ENCODE results near the gene ZNF669. TPM values are rescaled to one million over a fixed set of nuclear protein-coding genes. Genes with fewer than 3 reads are reported as not detected.

ZNF669 gene
- total and polyA plus RNA-seq, 7 donors = 1.3 to 3.7 (median 2.7) TPM

DNA sequence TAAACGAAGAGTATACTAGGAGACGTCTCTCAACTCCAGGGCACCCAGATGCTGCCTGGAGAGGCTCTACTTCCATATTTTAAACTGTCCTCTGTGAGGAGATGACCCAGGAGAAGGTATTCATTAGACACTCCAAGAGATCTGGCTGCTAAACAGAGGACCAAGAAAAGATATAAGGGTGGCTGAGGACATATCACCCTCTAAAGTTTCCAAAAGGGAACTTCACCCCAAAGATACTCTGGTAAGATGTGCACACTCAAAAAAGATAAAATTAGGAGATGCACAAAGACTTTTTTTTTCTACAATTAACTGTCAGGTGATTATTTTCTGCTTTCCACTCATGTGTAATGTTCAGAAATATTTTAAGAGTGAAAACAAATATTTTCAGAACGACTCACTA lies 26.9 kb downstream of the ZNF669 start:
- WGBS, 3 donors = 56 to 73% (median 71%) methylated on average over 3 of the region's 3 CpGs
- Histone ChIP-seq H3K4me3 (peak overlapping the region; percentile 92), H3K27ac (no peak overlapping the region), H3K9me3 (no peaks in the 10 kb centered on the region), H3K27me3 (ENCODE audit: insufficient read depth in 3 of 3, low read length in 2 of 3) (no peaks in the 10 kb centered on the region), H3K4me1 (peaks cover 8% of the 10 kb centered on the region), H3K36me3 (ENCODE audit: insufficient read depth in 1 of 2, low read depth in 1 of 2) (no peaks in the 10 kb centered on the region)
- ATAC-seq (no peak), DNase-seq (no peak)
- TF ChIP-seq, protein P1, sequence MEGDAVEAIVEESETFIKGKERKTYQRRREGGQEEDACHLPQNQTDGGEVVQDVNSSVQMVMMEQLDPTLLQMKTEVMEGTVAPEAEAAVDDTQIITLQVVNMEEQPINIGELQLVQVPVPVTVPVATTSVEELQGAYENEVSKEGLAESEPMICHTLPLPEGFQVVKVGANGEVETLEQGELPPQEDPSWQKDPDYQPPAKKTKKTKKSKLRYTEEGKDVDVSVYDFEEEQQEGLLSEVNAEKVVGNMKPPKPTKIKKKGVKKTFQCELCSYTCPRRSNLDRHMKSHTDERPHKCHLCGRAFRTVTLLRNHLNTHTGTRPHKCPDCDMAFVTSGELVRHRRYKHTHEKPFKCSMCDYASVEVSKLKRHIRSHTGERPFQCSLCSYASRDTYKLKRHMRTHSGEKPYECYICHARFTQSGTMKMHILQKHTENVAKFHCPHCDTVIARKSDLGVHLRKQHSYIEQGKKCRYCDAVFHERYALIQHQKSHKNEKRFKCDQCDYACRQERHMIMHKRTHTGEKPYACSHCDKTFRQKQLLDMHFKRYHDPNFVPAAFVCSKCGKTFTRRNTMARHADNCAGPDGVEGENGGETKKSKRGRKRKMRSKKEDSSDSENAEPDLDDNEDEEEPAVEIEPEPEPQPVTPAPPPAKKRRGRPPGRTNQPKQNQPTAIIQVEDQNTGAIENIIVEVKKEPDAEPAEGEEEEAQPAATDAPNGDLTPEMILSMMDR (IDR thresholded peaks at IDR 0.05) = no peak
- intact Hi-C loops (cut with DNase I) = no loop called here

DNA sequence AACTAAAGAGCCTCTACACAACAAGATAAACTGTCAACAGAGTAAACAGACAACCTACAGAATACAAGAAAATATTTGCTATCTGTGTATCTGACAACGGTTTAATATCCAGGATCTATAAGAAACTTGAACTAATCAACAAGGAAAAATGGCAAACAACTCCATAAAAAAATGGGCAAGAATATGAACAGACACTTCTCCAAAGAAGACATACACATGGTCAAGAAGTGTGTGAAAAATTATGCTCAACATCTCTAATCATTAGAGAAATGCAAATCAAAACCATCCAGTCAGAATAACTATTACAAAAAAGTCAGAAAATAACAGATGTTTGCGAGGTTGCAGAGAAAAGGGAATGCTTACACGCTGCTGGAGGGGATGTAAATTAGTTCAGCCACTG lies 33.5 kb downstream of the ZNF669 start:
- no peak for ATAC-seq
- Histone ChIP-seq H3K4me1 (no peaks in the 10 kb centered on the region), H3K36me3 (ENCODE audit: insufficient read depth in 1 of 2, low read depth in 1 of 2) (no peaks in the 10 kb centered on the region), H3K9me3 (peaks cover 5% of the 10 kb centered on the region), H3K4me3 (no peak overlapping the region), H3K27ac (no peak overlapping the region), H3K27me3 (ENCODE audit: insufficient read depth in 3 of 3, low read length in 2 of 3) (no peaks in the 10 kb centered on the region)
- intact Hi-C loops (cut with DNase I) = no loop called here
- 69 to 86% (median 71%) methylated on average over 3 of the region's 3 CpGs for WGBS, 3 donors
- no peak for DNase-seq
- TF ChIP-seq, protein P1 (IDR thresholded peaks at IDR 0.05) = no peak

GRCh38 chr1:247064304-247064703 lies 39.9 kb downstream of the ZNF669 start:
- TF ChIP-seq, protein P1 (IDR thresholded peaks at IDR 0.05) = no peak
- no peaks in the 10 kb centered on the region for H3K27me3 ChIP-seq (ENCODE audit: insufficient read depth in 3 of 3, low read length in 2 of 3)
- H3K9me3 ChIP-seq = peaks cover 3% of the 10 kb centered on the region
- DNase-seq (no peak), ATAC-seq (no peak)
- no peak overlapping the region for H3K4me3 ChIP-seq
- intact Hi-C loops (cut with DNase I) = no loop called here
- no peaks in the 10 kb centered on the region for H3K4me1 ChIP-seq
- H3K36me3 ChIP-seq (ENCODE audit: insufficient read depth in 1 of 2, low read depth in 1 of 2) = no peaks in the 10 kb centered on the region
- no peak overlapping the region for H3K27ac ChIP-seq
- WGBS, 3 donors = 81 to 85% (median 83%) methylated on average over 3 of the region's 3 CpGs

- 87 to 92% (median 89%) methylated on average over 4 of the region's 4 CpGs for WGBS, 3 donors
- Histone ChIP-seq H3K9me3 (peaks cover 27% of the 10 kb centered on the region), H3K27ac (no peak overlapping the region), H3K4me1 (no peaks in the 10 kb centered on the region), H3K27me3 (ENCODE audit: insufficient read depth in 3 of 3, low read length in 2 of 3) (no peaks in the 10 kb centered on the region), H3K36me3 (ENCODE audit: insufficient read depth in 1 of 2, low read depth in 1 of 2) (no peaks in the 10 kb centered on the region), H3K4me3 (no peak overlapping the region)
- intact Hi-C loops (cut with DNase I) = no loop called here
- no peak for DNase-seq
- ATAC-seq = no peak
- TF ChIP-seq, protein P1 (IDR thresholded peaks at IDR 0.05) = no peak
Observed at GRCh38 chr1:247060771-247061170, 43.4 kb downstream of the ZNF669 start.

DNA sequence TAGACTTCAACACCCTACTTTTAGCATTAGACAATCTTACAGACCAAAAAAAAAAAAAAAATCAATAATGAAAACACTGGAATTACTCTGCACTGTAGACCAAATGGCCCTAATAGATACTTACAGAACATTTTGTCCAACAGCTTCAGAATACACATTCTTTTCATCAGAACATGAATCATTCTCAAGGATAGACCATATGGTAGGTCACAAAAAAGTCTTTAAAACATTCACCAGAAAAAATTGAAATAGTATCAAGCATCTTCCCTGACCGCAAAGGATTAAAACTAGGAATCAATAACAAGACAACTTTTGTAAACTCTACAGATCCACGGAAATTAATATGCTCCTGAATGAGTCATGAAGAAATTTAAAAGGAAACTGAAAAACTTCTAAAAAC lies 48.1 kb downstream of the ZNF669 start:
- Histone ChIP-seq H3K4me3 (no peak overlapping the region), H3K9me3 (peaks cover 30% of the 10 kb centered on the region), H3K27ac (no peak overlapping the region), H3K4me1 (no peaks in the 10 kb centered on the region), H3K36me3 (ENCODE audit: insufficient read depth in 1 of 2, low read depth in 1 of 2) (no peaks in the 10 kb centered on the region), H3K27me3 (ENCODE audit: insufficient read depth in 3 of 3, low read length in 2 of 3) (no peaks in the 10 kb centered on the region)
- DNase-seq (no peak), ATAC-seq (no peak)
- intact Hi-C loops (cut with DNase I) = no loop called here
- TF ChIP-seq, protein P1 (IDR thresholded peaks at IDR 0.05) = no peak
- WGBS, 3 donors = 90 to 94% (median 92%) methylated on average over 2 of the region's 2 CpGs
